Measurements from ENCODE around the gene STRA8.

STRA8 gene

GRCh38 chr7:135270577-135271254 lies 37.1 kb downstream of the STRA8 start:
- no peak for DNase-seq (ENCODE audit: low spot score)

GRCh38 chr7:135271255-135271615 lies 37.6 kb downstream of the STRA8 start:
- no peak for DNase-seq (ENCODE audit: low spot score)

- DNase-seq (ENCODE audit: low spot score): no peak
Observed at GRCh38 chr7:135272303-135272702, 38.7 kb downstream of the STRA8 start.

- no peak for DNase-seq (ENCODE audit: low spot score)
Observed at GRCh38 chr7:135273581-135273980, 39.9 kb downstream of the STRA8 start.

- peak; percentile 69 for DNase-seq (ENCODE audit: low spot score)
Observed at GRCh38 chr7:135274495-135275268, 41.0 kb downstream of the STRA8 start.

- no peak for DNase-seq (ENCODE audit: low spot score)
Observed at GRCh38 chr7:135275971-135276580, 42.4 kb downstream of the STRA8 start.

GRCh38 chr7:135277161-135277560 lies 43.5 kb downstream of the STRA8 start:
- DNase-seq (ENCODE audit: low spot score): no peak

GRCh38 chr7:135281363-135281949 lies 47.8 kb downstream of the STRA8 start:
- peak; percentile 87 for DNase-seq (ENCODE audit: low spot score)

GRCh38 chr7:135282561-135283254 lies 49.1 kb downstream of the STRA8 start:
- no peak for DNase-seq (ENCODE audit: low spot score)

- no peak for DNase-seq (ENCODE audit: low spot score)
Observed at GRCh38 chr7:135283959-135284638, 50.5 kb downstream of the STRA8 start.

- DNase-seq (ENCODE audit: low spot score): no peak
Observed at GRCh38 chr7:135285547-135286233, 52.1 kb downstream of the STRA8 start.

- DNase-seq (ENCODE audit: low spot score): no peak
Observed at GRCh38 chr7:135286876-135287275, 53.2 kb downstream of the STRA8 start.

- DNase-seq (ENCODE audit: low spot score): no peak
Observed at GRCh38 chr7:135290594-135290993, 57.0 kb downstream of the STRA8 start.

- DNase-seq (ENCODE audit: low spot score): no peak
Observed at GRCh38 chr7:135291809-135292253, 58.2 kb downstream of the STRA8 start.

GRCh38 chr7:135299235-135299634 lies 65.6 kb downstream of the STRA8 start:
- no peak for DNase-seq (ENCODE audit: low spot score)

- no peak for DNase-seq (ENCODE audit: low spot score)
Observed at GRCh38 chr7:135300913-135301765, 67.5 kb downstream of the STRA8 start.
